HEK293T (cell line): Measurements from ENCODE around the gene SPEG.

Source experiments
- BHLHE40 ChIP-seq: fragments of 450-650 bp; IDR thresholded peaks from 2 replicates; pipeline ENCODE4 v1.6.1; 2016; ENCODE audit warnings: mild to moderate bottlenecking, moderate library complexity, borderline replicate concordance
- ELF4 ChIP-seq: fragments of 450-650 bp; IDR thresholded peaks from 2 replicates; pipeline ENCODE4 v1.6.1; 2017; ENCODE audit warnings: antibody characterized with exemption
- L3MBTL2 ChIP-seq: fragments of 450-650 bp; conservative IDR thresholded peaks from 2 replicates; pipeline ENCODE4 v1.6.1; 2016; ENCODE audit warnings: mild to moderate bottlenecking

DNA sequence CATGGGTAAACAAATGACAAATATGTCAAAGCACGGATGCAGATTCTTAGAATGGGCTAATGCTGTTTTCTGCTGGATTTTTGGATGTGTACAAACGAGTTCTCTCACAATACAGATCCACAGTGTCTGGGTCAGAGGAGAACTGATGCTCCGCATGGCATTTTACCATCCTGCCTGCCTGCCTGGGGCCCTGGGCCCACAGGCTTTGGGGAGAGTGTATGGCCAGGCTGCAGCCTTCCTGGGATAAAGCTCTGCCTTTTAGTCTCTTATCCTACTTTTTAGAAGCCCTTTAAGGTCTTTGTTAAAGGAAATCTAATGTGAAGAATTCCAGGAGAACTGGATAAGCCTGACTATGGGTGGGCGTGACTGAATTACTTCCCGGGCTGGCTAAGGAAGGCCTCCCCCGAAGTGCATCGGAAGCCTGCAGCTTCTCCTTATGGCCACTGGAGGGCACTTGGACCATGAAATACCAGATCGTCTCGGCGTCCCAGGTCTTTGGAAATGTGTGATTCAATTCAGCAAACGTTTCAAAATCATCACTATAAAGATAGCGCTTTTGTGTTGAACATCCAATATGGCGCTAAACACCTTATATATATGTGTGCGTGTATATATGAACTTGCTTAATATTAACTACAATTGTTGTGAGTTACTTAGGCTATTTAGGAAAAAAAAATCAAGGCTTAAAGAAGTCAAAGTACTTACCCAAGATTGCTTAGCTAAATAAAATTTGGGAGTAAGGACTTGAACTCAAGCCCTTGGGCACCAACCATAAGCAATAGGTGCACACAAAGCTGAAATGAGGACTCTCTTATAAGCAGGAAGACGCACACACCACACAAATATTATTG lies 31.8 kb upstream of the SPEG start:
- TF ChIP-seq L3MBTL2 (no peak), ELF4 (no peak), BHLHE40 (no peak)
